HG02938 (cell line): Measurements from ENCODE around the gene NUP62.

ENCODE experiments used
- ATAC-seq: cut with Tn5 transposase; IDR thresholded peaks from one replicate; pipeline ENCODE4 v1.9.1; 2021; ENCODE audit warnings: mild to moderate bottlenecking, moderate library complexity; ENCODE audit not compliant: unreplicated experiment

Gene NUP62

GRCh38 chr19:49869484-49870308, 59.6 kb downstream of the NUP62 start:
- ATAC-seq = peak; percentile 74

- no peak for ATAC-seq
Measured at GRCh38 chr19:49869009-49869483, 60.3 kb downstream of the NUP62 start.

- ATAC-seq = peak; percentile 37
Measured at GRCh38 chr19:49866933-49867782, 62.1 kb downstream of the NUP62 start, which contains the start of gene PNKP. Gene PNKP (minus strand): TSS chr19:49867576. CDS start chr19:49867204, 372 bp downstream.

- no peak for ATAC-seq
Measured at GRCh38 chr19:49864890-49865289, 64.4 kb downstream of the NUP62 start.

GRCh38 chr19:49863935-49864320, 65.4 kb downstream of the NUP62 start:
- ATAC-seq = no peak

GRCh38 chr19:49863254-49863934, 65.9 kb downstream of the NUP62 start:
- no peak for ATAC-seq

GRCh38 chr19:49862391-49863253, 66.7 kb downstream of the NUP62 start:
- ATAC-seq = no peak

GRCh38 chr19:49861541-49862378, 67.5 kb downstream of the NUP62 start:
- ATAC-seq = no peak

GRCh38 chr19:49861107-49861506, 68.2 kb downstream of the NUP62 start:
- no peak for ATAC-seq

- ATAC-seq = no peak
Measured at GRCh38 chr19:49860336-49861102, 68.8 kb downstream of the NUP62 start.

- no peak for ATAC-seq
Measured at GRCh38 chr19:49859682-49860335, 69.5 kb downstream of the NUP62 start.

GRCh38 chr19:49858088-49858985, 71.0 kb downstream of the NUP62 start:
- no peak for ATAC-seq

GRCh38 chr19:49857838-49858087, 71.5 kb downstream of the NUP62 start:
- no peak for ATAC-seq

- ATAC-seq = no peak
Measured at GRCh38 chr19:49857061-49857837, 72.1 kb downstream of the NUP62 start.
